SK-N-SH treated with all-trans-retinoic acid at 6 μM for 48 hours (cell line): ENCODE data around the gene C16orf95.

ENCODE experiments used
- ATAC-seq: fragments of 200-7000 bp; cut with Tn5 transposase; 3 replicates; pipeline ENCODE4 v1.9.1; 2020; ENCODE audit warnings: mild to moderate bottlenecking, moderate library complexity
- BACH2 ChIP-seq: fragments of 250-450 bp; sonication (Bioruptor Pico); IDR thresholded peaks from 2 replicates; pipeline ENCODE4 v1.9.0; 2021; ENCODE audit warnings: mild to moderate bottlenecking, borderline replicate concordance
- CREB5 ChIP-seq: fragments of 250-450 bp; sonication (Bioruptor Pico); IDR thresholded peaks from 2 replicates; pipeline ENCODE4 v1.5.1; 2020; ENCODE audit warnings: low read depth, mild to moderate bottlenecking, moderate library complexity
- CSDC2 ChIP-seq: fragments of 250-450 bp; sonication (Bioruptor Pico); IDR thresholded peaks from 2 replicates; pipeline ENCODE4 v1.5.0; 2020; ENCODE audit warnings: mild to moderate bottlenecking, moderate library complexity
- CSRNP3 ChIP-seq: fragments of 250-450 bp; sonication (Bioruptor Pico); IDR thresholded peaks from 2 replicates; pipeline ENCODE4 v1.5.1; 2021; ENCODE audit warnings: mild to moderate bottlenecking, moderate library complexity
- ESRRG ChIP-seq: fragments of 250-450 bp; sonication (Bioruptor Pico); IDR thresholded peaks from 2 replicates; pipeline ENCODE4 v1.6.1; 2021; ENCODE audit warnings: mild to moderate bottlenecking
- GLIS3 ChIP-seq: fragments of 250-450 bp; sonication (Bioruptor Pico); IDR thresholded peaks from 2 replicates; pipeline ENCODE4 v1.5.0; 2020; ENCODE audit warnings: mild to moderate bottlenecking, moderate library complexity
- OSR1 ChIP-seq: fragments of 250-450 bp; sonication (Bioruptor Pico); IDR thresholded peaks from 2 replicates; pipeline ENCODE4 v1.8.0; 2022; ENCODE audit warnings: moderate library complexity, mild to moderate bottlenecking, inconsistent platforms
- PATZ1 ChIP-seq: fragments of 250-450 bp; sonication (Bioruptor Pico); IDR thresholded peaks from 2 replicates; pipeline ENCODE4 v1.8.0; 2020; ENCODE audit warnings: mild to moderate bottlenecking, moderate library complexity, borderline replicate concordance
- POU6F1 ChIP-seq: fragments of 250-450 bp; sonication (Bioruptor Pico); IDR thresholded peaks from 2 replicates; pipeline ENCODE4 v1.8.0; 2021; ENCODE audit warnings: low read depth, mild to moderate bottlenecking, moderate library complexity, borderline replicate concordance
- PPARA ChIP-seq: fragments of 250-450 bp; sonication (Bioruptor Pico); IDR thresholded peaks from 2 replicates; pipeline ENCODE4 v1.5.0; 2020; ENCODE audit warnings: mild to moderate bottlenecking, borderline replicate concordance
- RARB ChIP-seq: fragments of 250-450 bp; sonication (Bioruptor Pico); IDR thresholded peaks from 2 replicates; pipeline ENCODE4 v1.8.0; 2021; ENCODE audit warnings: mild to moderate bottlenecking, moderate library complexity
- SNAI2 ChIP-seq: fragments of 250-450 bp; sonication (Bioruptor Pico); IDR thresholded peaks from 2 replicates; pipeline ENCODE4 v1.5.0; 2020; ENCODE audit warnings: mild to moderate bottlenecking, moderate library complexity
- TCF4 ChIP-seq: fragments of 250-450 bp; sonication (Bioruptor Pico); IDR thresholded peaks from 2 replicates; pipeline ENCODE4 v1.8.0; 2021; ENCODE audit warnings: mild to moderate bottlenecking, moderate library complexity, borderline replicate concordance
- TOX ChIP-seq: fragments of 250-450 bp; sonication (Bioruptor Pico); IDR thresholded peaks from 2 replicates; pipeline ENCODE4 v1.8.0; 2021; ENCODE audit warnings: mild to moderate bottlenecking, moderate library complexity, borderline replicate concordance
- ZC3H10 ChIP-seq: fragments of 250-450 bp; sonication (Bioruptor Pico); IDR thresholded peaks from 2 replicates; pipeline ENCODE4 v1.5.1; 2021; ENCODE audit warnings: mild to moderate bottlenecking, moderate library complexity
- ZFP3 ChIP-seq: fragments of 250-450 bp; sonication (Bioruptor Pico); IDR thresholded peaks from 2 replicates; pipeline ENCODE4 v1.5.0; 2020; ENCODE audit warnings: mild to moderate bottlenecking, moderate library complexity
- ZFP30 ChIP-seq: fragments of 450-650 bp; formaldehyde crosslinking; IDR thresholded peaks from 2 replicates; pipeline ENCODE4 v1.5.0; 2022; ENCODE audit warnings: mild to moderate bottlenecking, moderate library complexity
- ZNF565 ChIP-seq: fragments of 450-650 bp; formaldehyde crosslinking; conservative IDR thresholded peaks from 2 replicates; pipeline ENCODE4 v1.5.0; 2020; ENCODE audit warnings: low read depth, mild to moderate bottlenecking, moderate library complexity
- ZNF70 ChIP-seq: fragments of 450-650 bp; formaldehyde crosslinking; IDR thresholded peaks from 2 replicates; pipeline ENCODE4 v1.5.0; 2020; ENCODE audit warnings: mild to moderate bottlenecking, moderate library complexity
- ZNF8 ChIP-seq: fragments of 450-650 bp; formaldehyde crosslinking; IDR thresholded peaks from 2 replicates; pipeline ENCODE4 v1.5.0; 2020; ENCODE audit warnings: mild to moderate bottlenecking, moderate library complexity
- TF ChIP-seq, protein P1 (sequence below): fragments of 250-450 bp; sonication (Bioruptor Pico); IDR thresholded peaks from 2 replicates; pipeline ENCODE4 v1.5.0; 2020; ENCODE audit warnings: mild to moderate bottlenecking, moderate library complexity

The C16orf95 gene

DNA sequence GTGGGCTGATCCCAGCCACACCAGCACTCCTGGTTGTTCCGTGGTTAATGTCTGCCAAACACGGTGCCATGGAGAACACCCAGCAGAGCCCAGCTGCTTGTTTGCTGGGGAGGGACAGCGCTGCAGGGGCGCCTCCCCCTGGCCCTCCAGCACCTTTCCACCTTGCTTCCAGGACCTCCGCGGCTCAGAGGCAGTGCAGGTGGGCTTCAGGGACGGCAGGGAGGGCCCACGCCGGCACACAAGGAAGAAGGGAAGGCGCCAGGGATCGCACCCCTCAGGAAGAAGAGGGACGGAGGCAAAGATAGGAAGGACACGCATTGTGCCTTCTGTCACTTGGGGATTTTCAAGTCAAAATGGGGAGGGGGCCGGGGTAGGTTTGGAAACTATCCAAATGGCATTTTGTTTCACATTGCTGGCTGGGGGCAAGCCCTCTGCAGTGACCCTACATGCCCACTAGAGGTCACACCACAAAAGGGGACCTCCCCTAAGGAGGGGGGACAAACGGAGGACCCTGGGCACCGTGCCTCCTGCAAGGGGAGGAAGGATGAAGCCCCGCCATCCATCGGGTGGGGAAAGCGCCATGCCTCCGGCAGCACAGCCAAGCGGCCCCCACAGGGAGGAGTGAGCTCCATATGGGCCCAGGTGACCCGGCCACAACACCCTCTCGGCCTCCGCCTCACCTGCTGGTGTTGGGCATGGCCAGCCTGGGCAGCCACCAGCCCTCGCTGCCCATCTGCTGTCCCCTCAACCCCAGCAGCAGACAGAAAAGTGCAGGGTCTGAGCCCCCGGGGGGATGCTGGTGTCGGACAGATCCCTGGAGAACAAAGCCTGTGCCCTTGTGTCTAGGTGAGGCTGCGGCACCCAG lies 7.5 kb upstream of the C16orf95 start:
- ATAC-seq: peak; percentile 82

DNA sequence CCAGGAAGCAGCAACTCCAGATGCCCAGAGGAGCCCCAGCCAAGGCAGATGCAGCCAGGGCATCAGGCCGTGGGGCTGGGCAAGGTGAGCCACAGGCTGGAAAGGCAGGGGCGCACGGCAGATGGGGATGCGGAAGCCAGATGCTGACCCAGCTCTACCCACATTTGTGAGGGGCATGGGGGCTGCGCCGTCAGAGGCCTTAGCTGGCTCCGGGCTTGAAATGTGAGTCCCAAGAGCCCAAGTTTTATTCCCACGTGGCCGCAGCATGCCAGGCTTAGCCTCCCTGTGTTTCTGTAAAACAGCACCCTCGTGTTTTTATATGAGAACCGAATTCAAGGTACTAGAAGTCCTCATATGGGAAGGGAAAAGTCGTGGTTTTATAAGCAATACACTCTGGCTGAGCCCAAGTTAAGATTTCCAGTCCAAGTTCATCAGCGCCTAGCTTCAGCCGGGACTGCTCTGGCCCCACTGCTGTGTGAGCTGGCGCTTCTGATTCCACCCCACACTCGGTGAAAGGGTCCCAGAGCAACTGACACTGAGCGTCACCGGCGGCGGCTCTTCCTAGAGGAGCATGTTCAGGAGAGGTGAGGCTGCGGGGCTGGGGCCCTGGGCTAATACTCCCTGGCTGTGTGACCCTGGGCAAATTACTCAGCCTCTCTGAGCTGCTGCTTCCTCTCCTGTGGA lies 6.7 kb upstream of the C16orf95 start:
- no peak for ATAC-seq
- TF ChIP-seq PATZ1 (CRISPR knock-in tag) (no peak), OSR1 (CRISPR knock-in tag) (no peak), SNAI2 (no peak), ZNF8 (CRISPR knock-in tag) (no peak), ZNF565 (no peak), ZFP3 (no peak), ZFP30 (CRISPR knock-in tag) (no peak), CSDC2 (CRISPR knock-in tag) (no peak), CSRNP3 (CRISPR knock-in tag) (no peak), ZNF70 (CRISPR knock-in tag) (no peak), GLIS3 (CRISPR knock-in tag) (no peak), PPARA (CRISPR knock-in tag) (no peak), TCF4 (CRISPR knock-in tag) (no peak), ESRRG (no peak), RARB (CRISPR knock-in tag) (no peak), POU6F1 (no peak)
- TF ChIP-seq, protein P1, sequence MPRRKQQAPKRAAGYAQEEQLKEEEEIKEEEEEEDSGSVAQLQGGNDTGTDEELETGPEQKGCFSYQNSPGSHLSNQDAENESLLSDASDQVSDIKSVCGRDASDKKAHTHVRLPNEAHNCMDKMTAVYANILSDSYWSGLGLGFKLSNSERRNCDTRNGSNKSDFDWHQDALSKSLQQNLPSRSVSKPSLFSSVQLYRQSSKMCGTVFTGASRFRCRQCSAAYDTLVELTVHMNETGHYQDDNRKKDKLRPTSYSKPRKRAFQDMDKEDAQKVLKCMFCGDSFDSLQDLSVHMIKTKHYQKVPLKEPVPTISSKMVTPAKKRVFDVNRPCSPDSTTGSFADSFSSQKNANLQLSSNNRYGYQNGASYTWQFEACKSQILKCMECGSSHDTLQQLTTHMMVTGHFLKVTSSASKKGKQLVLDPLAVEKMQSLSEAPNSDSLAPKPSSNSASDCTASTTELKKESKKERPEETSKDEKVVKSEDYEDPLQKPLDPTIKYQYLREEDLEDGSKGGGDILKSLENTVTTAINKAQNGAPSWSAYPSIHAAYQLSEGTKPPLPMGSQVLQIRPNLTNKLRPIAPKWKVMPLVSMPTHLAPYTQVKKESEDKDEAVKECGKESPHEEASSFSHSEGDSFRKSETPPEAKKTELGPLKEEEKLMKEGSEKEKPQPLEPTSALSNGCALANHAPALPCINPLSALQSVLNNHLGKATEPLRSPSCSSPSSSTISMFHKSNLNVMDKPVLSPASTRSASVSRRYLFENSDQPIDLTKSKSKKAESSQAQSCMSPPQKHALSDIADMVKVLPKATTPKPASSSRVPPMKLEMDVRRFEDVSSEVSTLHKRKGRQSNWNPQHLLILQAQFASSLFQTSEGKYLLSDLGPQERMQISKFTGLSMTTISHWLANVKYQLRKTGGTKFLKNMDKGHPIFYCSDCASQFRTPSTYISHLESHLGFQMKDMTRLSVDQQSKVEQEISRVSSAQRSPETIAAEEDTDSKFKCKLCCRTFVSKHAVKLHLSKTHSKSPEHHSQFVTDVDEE (CRISPR knock-in tag): no peak

More for the DNA sequence above, 7.5 kb upstream of the C16orf95 start:
- no peak for TF ChIP-seq CREB5 (CRISPR knock-in tag)
- no peak for TF ChIP-seq ZNF70 (CRISPR knock-in tag)
- no peak for TF ChIP-seq SNAI2
- TF ChIP-seq GLIS3 (CRISPR knock-in tag): no peak
- TF ChIP-seq TOX: no peak
- TF ChIP-seq BACH2: no peak
- TF ChIP-seq PPARA (CRISPR knock-in tag): no peak
- no peak for TF ChIP-seq CSRNP3 (CRISPR knock-in tag)
- no peak for TF ChIP-seq ZC3H10 (CRISPR knock-in tag)
- TF ChIP-seq ESRRG: no peak
- TF ChIP-seq ZNF565: no peak
